Pancreas (tissue), 10 donors: ENCODE measurements around the gene NET1. TPM values are rescaled to one million over a fixed set of nuclear protein-coding genes. Genes with fewer than 3 reads are reported as not detected.

Experiments used
- ATAC-seq, 4 donors: fragments of 200-7000 bp; cut with Tn5 transposase; one replicate each; pipeline versions ENCODE4 v1.8.0 to v1.9.1; 2020; ENCODE audit warnings: mild to moderate bottlenecking in 4 of 4, moderate library complexity in 4 of 4
- DNase-seq, 6 donors: peaks; one replicate each; pipeline ENCODE4 v3.0.0-alpha.2; 2020
- FAIRE-seq: peaks from 2 replicates; lab custom pipeline; 2012; peaks lifted over from hg19 to GRCh38; lab: Jason Lieb, UNC
- H3K27ac ChIP-seq, 4 donors: fragments of 200-600 bp; sonication (generic); 1 replicate in 3 of 4; 2 replicates in 1 of 4; pipeline versions ENCODE4 v1.5.0 to v1.8.0; 2020
- H3K27me3 ChIP-seq, 4 donors: fragments of 200-600 bp; one replicate each; pipeline ENCODE4 v1.8.0; 2021
- H3K36me3 ChIP-seq, 3 donors: fragments of 200-600 bp; sonication (generic) in 1 of 3; one replicate each; pipeline versions ENCODE4 v1.5.0 to v1.8.0; 2020 to 2021
- H3K4me1 ChIP-seq, 3 donors: fragments of 200-600 bp; one replicate each; pipeline ENCODE4 v1.8.0; 2021
- H3K4me3 ChIP-seq, 4 donors: fragments of 200-600 bp; sonication (generic) in 2 of 4; one replicate each; pipeline versions ENCODE4 v1.5.0 to v1.8.0; 2020 to 2021
- H3K9me3 ChIP-seq, 4 donors: fragments of 200-600 bp; one replicate each; pipeline ENCODE4 v1.8.0; 2021
- WGBS, 2 donors: extraction: QIAGEN DNeasy Blood & Tissue Kit; methylation state at CpG; one replicate each; pipeline ENCODE4 v1.1.7; 2013; 5-methylcytosine and 5-hydroxymethylcytosine counted together
- intact Hi-C, 3 donors: fragments of 100-400 bp; cut with DNase I; formaldehyde crosslinking; loops; one replicate each; pipeline versions ENCODE4 v1.11.1 to v1.14.2; 2022
- polyA plus RNA-seq, 2 donors: library from polyadenylated mRNA; stranded (reverse); fragments of 200-250 nt; gene quantifications; one replicate each; pipeline ENCODE4 v1.2.3, GENCODE V29; 2013
- total RNA-seq, 6 donors: library from RNA; stranded (reverse); fragmentation: NEBNext Ultra II Directional in 4 of 6; extraction: Animal tissue kit (Norgen Biotek cat#: 25700) in 4 of 6; gene quantifications; one replicate each; pipeline versions ENCODE4 v1.2.1 to v1.2.4, GENCODE V29; 2021 to 2023
- TF ChIP-seq, protein P1 (sequence below), 4 donors: fragments of 200-600 bp; sonication (generic) in 3 of 4; IDR thresholded peaks; one replicate each; pipeline versions ENCODE4 v1.5.0 to v1.8.0; 2021; ENCODE audit warnings: antibody characterized with exemption in 4 of 4
- donor health status: healthy with polysubstance abuse.
- donor health status: DM: no; HTN: no; CAD: no; lungs with moderate emphysema.
- donor health status: DM: no; HTN: no; CAD: no.
- donor health status: control.
- donor health status: control.
- donor health status: Bipolar disorder and iron deficiency.
- donor health status: DM: yes; HTN: yes; CAD: no.
- donor health status: DM: no; HTN: no; CAD: no.
- donor health status: DM: no; HTN: no; CAD: no.
- donor health status: DM: yes; HTN: yes; CAD: no.

The NET1 gene
- total and polyA plus RNA-seq, 8 donors: 13.0 to 68.0 (median 37.0) TPM

DNA sequence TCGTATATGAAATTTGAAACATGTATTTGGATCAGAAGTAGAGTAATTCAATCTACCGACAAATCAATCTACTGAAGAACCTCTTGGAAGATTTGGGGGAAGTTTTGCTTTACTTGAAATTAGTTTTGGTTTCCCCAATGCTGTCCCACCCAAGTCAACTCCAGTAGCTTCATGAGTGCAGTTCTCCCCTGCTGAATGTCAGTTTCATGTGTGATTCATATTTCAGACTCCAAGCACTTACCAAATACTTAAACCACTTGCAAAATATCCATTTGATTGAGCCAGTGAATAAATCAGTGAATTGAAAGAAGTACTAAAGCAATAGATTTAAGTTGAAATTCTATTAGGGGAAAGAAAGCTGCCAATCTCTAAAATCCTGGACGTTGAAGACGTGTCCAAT lies 77.7 kb downstream of the NET1 start:
- ATAC-seq: no peak
- H3K9me3 ChIP-seq: no peaks in the 10 kb centered on the region
- TF ChIP-seq, protein P1, sequence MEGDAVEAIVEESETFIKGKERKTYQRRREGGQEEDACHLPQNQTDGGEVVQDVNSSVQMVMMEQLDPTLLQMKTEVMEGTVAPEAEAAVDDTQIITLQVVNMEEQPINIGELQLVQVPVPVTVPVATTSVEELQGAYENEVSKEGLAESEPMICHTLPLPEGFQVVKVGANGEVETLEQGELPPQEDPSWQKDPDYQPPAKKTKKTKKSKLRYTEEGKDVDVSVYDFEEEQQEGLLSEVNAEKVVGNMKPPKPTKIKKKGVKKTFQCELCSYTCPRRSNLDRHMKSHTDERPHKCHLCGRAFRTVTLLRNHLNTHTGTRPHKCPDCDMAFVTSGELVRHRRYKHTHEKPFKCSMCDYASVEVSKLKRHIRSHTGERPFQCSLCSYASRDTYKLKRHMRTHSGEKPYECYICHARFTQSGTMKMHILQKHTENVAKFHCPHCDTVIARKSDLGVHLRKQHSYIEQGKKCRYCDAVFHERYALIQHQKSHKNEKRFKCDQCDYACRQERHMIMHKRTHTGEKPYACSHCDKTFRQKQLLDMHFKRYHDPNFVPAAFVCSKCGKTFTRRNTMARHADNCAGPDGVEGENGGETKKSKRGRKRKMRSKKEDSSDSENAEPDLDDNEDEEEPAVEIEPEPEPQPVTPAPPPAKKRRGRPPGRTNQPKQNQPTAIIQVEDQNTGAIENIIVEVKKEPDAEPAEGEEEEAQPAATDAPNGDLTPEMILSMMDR (IDR thresholded peaks at IDR 0.05): no peak
- H3K4me3 ChIP-seq: no peak overlapping the region
- FAIRE-seq: no peak
- H3K4me1 ChIP-seq: peaks cover 0 to 3% (median 0%) of the 10 kb centered on the region in 3 donors
- H3K36me3 ChIP-seq: no peaks in the 10 kb centered on the region
- H3K27ac ChIP-seq: no peak overlapping the region
- 91 to 96% methylated on average over 4 of the region's 4 CpGs for WGBS, 2 donors
- H3K27me3 ChIP-seq: no peaks in the 10 kb centered on the region
- intact Hi-C loops: no loop called here
- no peak for DNase-seq

DNA sequence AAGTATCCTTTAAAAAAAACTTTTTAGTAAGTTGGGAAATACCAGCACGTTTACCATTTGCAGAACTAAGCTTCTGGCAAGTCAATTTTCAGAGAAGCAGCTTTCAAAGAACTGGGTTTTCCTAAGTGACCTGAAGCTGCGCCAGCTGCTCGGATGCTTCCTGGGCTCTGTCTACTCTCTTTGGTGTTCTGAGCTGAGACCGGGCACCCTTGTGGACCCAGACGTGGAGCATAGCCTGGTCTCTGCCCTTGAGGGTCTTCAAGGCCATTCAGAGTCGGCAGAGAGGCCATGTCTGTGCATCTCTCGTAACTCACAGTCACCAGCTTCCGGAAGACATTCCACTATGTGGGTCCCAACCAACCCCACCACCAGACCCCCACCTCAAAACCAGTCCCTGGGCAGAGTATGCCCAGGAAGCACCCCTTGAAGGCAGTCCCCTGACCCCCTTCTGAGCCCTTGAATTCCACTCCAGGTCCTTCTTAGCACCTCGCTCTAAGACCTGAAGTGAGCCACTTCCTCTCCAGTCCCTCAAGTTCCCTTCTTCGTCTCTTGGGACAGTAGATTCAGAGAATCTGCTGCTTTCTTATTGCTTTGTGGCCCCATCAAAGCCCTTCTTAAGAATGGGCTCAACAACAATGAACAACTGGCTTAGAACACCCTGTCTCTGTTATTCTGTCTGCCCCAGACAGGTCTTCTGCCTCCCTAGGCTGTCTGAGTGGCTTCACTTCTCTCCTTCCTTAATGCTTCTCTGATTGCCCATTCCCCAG lies 78.5 kb downstream of the NET1 start:
- Histone ChIP-seq H3K27ac (no peak overlapping the region), H3K9me3 (no peaks in the 10 kb centered on the region), H3K36me3 (no peaks in the 10 kb centered on the region), H3K4me1 (peaks cover 0 to 3% (median 0%) of the 10 kb centered on the region in 3 donors), H3K27me3 (no peaks in the 10 kb centered on the region), H3K4me3 (no peak overlapping the region)
- FAIRE-seq (no peak), DNase-seq (peak in 1 of 6 donors; percentile 26), ATAC-seq (no peak)
- 89 to 91% methylated on average over 10 of the region's 10 CpGs for WGBS, 2 donors
- intact Hi-C loops: no loop called here
- TF ChIP-seq, protein P1 (IDR thresholded peaks at IDR 0.05): no peak

DNA sequence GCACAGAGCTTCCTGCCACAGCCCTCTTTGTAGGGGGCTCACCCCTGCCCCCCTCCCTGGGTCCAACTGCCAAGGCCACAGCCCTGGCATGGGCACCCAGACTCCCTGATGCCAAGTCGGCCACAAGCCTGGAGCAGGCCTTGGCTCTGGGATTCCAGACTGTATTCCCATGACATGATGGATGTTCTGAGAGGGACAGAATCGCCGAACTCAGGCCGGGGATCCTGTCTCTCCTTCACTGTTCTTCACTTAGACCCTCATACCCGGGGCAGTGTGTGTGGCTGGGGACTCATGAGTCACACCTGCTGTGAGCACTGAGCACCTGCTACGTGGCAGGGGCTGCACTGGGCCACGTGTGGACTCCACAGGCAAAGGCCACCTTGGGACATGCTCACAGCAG lies 79.1 kb downstream of the NET1 start:
- Histone ChIP-seq H3K27ac (no peak overlapping the region), H3K36me3 (no peaks in the 10 kb centered on the region), H3K27me3 (no peaks in the 10 kb centered on the region), H3K4me1 (peaks cover 0 to 3% (median 0%) of the 10 kb centered on the region in 3 donors), H3K4me3 (no peak overlapping the region), H3K9me3 (no peaks in the 10 kb centered on the region)
- DNase-seq (peak in 1 of 6 donors; percentile 40), ATAC-seq (no peak), FAIRE-seq (no peak)
- TF ChIP-seq, protein P1 (IDR thresholded peaks at IDR 0.05): no peak
- WGBS, 2 donors: 77 to 78% methylated on average over 7 of the region's 7 CpGs
- intact Hi-C loops: no loop called here

DNA sequence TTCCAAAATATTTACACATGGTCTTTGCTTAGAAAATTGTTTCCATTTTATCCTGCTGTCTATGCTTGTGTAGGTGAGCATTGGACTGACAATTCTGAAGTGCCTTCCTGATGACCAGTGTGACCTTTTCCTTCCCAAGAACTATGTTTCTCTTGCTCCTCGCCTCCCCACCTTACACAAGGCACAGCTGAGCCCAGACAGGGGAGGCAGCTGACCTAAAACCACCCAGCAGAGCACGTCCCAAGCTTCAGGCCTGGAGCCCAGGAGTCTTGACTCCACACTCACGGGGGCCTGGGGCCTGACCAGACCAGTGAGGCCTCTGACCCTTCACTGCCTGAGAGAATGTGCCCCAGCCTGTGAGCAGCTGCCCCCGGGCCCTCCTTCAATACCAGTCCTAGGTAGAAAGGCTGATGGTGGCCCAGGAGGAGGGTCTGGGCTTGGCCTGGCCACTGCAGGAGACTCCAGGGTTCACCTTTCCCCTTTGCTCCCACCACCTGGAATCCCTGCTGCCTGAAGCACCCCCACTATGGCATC lies 80.0 kb downstream of the NET1 start:
- 95 to 97% methylated on average over 4 of the region's 4 CpGs for WGBS, 2 donors
- H3K9me3 ChIP-seq: no peaks in the 10 kb centered on the region
- intact Hi-C loops: no loop called here
- H3K27me3 ChIP-seq: no peaks in the 10 kb centered on the region
- TF ChIP-seq, protein P1 (IDR thresholded peaks at IDR 0.05): no peak
- H3K27ac ChIP-seq: no peak overlapping the region
- no peak overlapping the region for H3K4me3 ChIP-seq
- no peaks in the 10 kb centered on the region for H3K36me3 ChIP-seq
- ATAC-seq (no peak), DNase-seq (no peak), FAIRE-seq (no peak)
- H3K4me1 ChIP-seq: peaks cover 0 to 3% (median 0%) of the 10 kb centered on the region in 3 donors
